ENCODE data around the gene GGT6. TPM values are rescaled to one million over a fixed set of nuclear protein-coding genes. Genes with fewer than 3 reads are reported as not detected.
"Not testable (repeated sequence)": the region's sequence is repeated elsewhere in the genome, so short reads cannot be mapped to it uniquely, and the experiment has no call there.

GGT6 gene
- total RNA-seq, 2 experiments from 2014 or later, result not detected

DNA sequence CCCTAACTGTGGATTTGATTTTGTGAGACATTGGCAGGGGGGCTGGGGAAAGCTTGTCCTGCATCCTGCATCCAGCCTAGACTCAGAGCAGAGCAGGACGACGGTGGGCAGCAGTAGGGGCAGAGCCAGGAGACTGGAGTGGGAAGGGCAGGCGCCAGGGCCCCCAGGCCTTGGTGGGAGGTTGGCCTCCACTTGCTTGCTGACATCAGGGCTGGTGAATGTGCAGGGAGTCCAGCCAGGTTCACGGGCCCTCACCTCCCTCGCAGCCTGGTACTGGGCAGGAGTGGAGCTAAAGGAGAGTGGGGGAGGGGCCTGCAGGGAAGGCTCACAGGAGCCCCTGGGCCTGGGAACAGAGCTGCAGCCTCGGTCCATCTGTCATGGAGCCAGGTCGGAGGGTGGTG, 21.7 kb upstream of the GGT6 start:
- Mint-ChIP-seq H3K4me3 (no peak overlapping the region), H3K9me3 (no peaks in the 10 kb centered on the region), H3K36me3 (no peaks in the 10 kb centered on the region), H3K27me3 (peaks cover 35% of the 10 kb centered on the region), H3K27ac (no peak overlapping the region), H3K4me1 (ENCODE audit: low read depth) (peaks cover 6% of the 10 kb centered on the region)
- intact Hi-C loops (cut with micrococcal nuclease), result no loop called here
- DNase-seq, result no peak
- ChIA-PET CTCF (interaction anchor here (0.9 to 1.4 kb wide), 2 partner anchors 16 to 17 kb away, joined by 4 read pairs; no protein-coding TSS in a partner anchor), POLR2A (no interaction called here)

DNA sequence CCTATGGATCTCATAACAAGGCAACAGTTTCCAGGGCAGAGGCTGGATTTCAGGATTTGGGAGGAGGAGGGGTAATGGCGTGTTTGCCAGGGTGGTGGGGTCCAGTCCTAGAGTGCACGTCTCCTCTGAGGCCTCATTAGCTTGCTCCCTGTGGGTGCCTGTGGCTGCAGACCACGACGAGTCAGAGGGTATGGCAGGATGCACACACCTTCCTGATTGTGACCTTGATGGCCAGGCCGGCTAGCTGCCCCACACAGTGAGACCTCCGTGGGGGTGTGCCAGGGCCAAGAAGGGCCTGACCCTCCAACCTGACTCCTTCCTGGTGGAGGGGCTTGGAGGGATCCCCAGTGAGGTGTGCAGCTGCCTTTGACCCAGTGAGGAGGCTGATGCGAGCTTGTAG, 19.9 kb upstream of the GGT6 start:
- H3K36me3 Mint-ChIP-seq, result no peaks in the 10 kb centered on the region
- H3K27me3 Mint-ChIP-seq, result peaks cover 20% of the 10 kb centered on the region
- intact Hi-C loops (cut with micrococcal nuclease), result no loop called here
- H3K27ac Mint-ChIP-seq, result no peak overlapping the region
- H3K4me3 Mint-ChIP-seq, result no peak overlapping the region
- peaks cover 6% of the 10 kb centered on the region for H3K4me1 Mint-ChIP-seq (ENCODE audit: low read depth)
- no peaks in the 10 kb centered on the region for H3K9me3 Mint-ChIP-seq
- ChIA-PET POLR2A (interaction anchor here (0.7 kb wide), 1 partner anchor 57 kb away, joined by 3 read pairs; no protein-coding TSS in a partner anchor), CTCF (interaction anchor here (1.3 kb wide), 1 partner anchor 13 kb away, joined by 5 read pairs; no protein-coding TSS in a partner anchor)
- DNase-seq, result no peak

DNA sequence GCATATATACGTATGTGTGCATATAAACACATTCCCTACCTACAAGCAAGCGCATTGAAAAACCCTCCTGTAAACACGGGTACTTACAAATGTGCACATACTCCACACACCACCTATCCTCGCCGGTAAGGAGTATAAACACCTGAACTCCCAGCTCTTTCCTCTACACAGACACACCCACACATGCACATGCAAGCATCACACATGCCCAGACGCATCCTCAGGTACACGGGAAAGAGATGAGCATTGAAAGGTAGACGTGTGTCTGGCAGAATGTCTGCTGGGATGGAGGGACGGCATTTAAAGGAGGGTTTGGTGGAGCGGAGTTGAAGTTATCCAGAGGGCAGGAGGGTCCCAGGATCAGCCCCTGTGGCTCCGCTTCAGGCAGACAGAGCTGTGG, 19.3 kb upstream of the GGT6 start:
- peaks cover 3% of the 10 kb centered on the region for H3K4me1 Mint-ChIP-seq (ENCODE audit: low read depth)
- no peaks in the 10 kb centered on the region for H3K36me3 Mint-ChIP-seq
- ChIA-PET CTCF (interaction anchor here (1.1 to 1.3 kb wide), 2 partner anchors 11 to 13 kb away, joined by 5 read pairs; no protein-coding TSS in a partner anchor), POLR2A (no interaction called here)
- intact Hi-C loops (cut with micrococcal nuclease), result no loop called here
- H3K27me3 Mint-ChIP-seq, result peaks cover 17% of the 10 kb centered on the region
- H3K4me3 Mint-ChIP-seq, result no peak overlapping the region
- H3K9me3 Mint-ChIP-seq, result no peaks in the 10 kb centered on the region
- no peak overlapping the region for H3K27ac Mint-ChIP-seq
- no peak for DNase-seq

DNA sequence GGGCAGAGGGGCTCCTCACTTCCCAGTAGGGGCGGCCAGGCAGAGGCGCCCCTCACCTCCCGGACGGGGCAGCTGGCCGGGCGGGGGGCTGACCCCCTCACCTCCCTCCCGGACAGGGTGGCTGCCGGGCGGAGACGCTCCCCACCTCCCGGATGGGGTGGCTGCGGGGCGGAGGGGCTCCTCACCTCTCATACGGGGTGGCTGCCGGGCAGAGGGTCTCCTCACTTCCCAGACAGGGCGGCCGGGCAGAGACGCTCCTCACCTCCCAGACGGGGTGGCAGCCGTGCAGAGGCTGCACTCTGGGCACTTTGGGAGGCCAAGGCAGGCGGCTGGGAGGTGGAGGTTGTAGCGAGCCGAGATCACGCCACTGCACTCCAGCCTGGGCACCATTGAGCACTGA, 18.0 kb upstream of the GGT6 start:
- H3K27ac Mint-ChIP-seq; H3K4me3 Mint-ChIP-seq; POLR2A ChIA-PET; H3K9me3 Mint-ChIP-seq; DNase-seq; H3K36me3 Mint-ChIP-seq; intact Hi-C loops (cut with micrococcal nuclease): not testable (repeated sequence)
- Mint-ChIP-seq H3K27me3 (peaks cover 11% of the 10 kb centered on the region), H3K4me1 (ENCODE audit: low read depth) (peaks cover 11% of the 10 kb centered on the region)
- CTCF ChIA-PET, result interaction anchor here (0.9 to 1.2 kb wide), 3 partner anchors 9 to 48 kb away, joined by 3 to 5 read pairs (median 4); no protein-coding TSS in a partner anchor

DNA sequence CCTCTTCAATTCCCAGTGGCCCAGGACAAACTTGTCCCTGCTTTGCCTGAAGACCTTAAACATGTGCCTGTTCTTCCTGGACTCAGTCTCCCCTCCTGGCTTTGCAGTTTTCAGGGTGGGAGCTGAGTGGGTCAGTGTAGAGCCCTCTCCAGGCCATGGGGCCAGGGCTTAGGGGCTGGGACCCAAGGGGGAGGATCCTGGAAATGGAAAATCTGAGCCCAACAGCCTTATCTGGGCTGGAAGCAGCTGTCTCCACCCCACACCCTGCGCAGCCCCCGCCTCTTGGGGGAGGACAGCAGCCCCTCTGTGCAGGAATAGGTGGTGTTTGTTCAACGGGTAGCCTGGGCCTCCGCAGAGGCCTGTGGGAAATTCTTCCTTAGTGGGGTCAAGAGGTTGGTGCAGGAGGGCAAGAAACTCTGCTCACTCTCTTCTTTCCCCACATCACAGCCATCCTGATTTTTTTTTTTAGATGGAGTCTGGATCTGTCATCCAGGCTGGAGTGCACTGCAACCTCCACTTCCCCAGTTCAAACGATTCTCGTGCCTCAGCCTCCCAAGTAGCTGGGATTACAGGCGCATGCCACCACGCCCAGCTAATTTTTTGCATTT, 17.1 kb upstream of the GGT6 start:
- H3K4me1 Mint-ChIP-seq (ENCODE audit: low read depth), result peaks cover 19% of the 10 kb centered on the region

DNA sequence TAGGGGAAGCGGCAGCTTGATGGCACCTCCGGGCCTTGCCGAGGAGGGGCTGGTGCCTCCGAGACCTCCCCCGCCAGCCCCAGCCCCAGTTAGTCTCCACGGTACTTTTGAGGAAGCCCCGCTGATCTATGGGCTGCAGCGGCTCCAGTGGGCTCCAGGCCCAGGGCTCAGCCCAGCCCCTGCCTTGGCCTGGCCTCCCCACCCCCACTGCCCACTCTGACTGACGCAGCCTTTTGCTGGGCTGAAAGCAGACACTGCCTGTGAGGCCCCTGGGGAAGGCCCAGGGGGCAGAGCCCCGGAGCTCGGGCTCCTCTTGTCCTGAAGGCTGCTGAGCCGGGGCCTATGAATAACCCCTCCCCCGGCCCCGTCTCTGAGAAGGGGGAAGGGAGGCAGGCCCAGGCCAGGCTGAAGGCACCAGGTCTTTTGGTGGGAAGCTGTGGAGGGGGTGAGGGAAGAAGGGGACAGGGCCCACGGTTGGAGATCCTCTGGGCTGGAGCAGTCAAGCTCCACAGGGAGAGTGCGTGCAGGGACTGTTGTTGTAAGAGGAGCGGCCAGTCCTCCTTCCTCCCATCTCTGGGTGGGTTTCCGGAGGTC, 16.4 kb upstream of the GGT6 start:
- DNase-seq, result no peak
- Mint-ChIP-seq H3K27me3 (no peaks in the 10 kb centered on the region), H3K4me1 (ENCODE audit: low read depth) (peaks cover 20% of the 10 kb centered on the region), H3K36me3 (no peaks in the 10 kb centered on the region), H3K4me3 (no peak overlapping the region), H3K9me3 (no peaks in the 10 kb centered on the region), H3K27ac (no peak overlapping the region)
- ChIA-PET CTCF (interaction anchor here (1.2 kb wide), 1 partner anchor 50 kb away, joined by 3 read pairs; no protein-coding TSS in a partner anchor), POLR2A (no interaction called here)
- intact Hi-C loops (cut with micrococcal nuclease), result no loop called here

More for the DNA sequence above, 17.1 kb upstream of the GGT6 start:
- Mint-ChIP-seq H3K9me3 (no peaks in the 10 kb centered on the region), H3K36me3 (no peaks in the 10 kb centered on the region), H3K27ac (no peak overlapping the region), H3K27me3 (peaks cover 3% of the 10 kb centered on the region), H3K4me3 (no peak overlapping the region)
- ChIA-PET CTCF (interaction anchor here (0.9 to 1.2 kb wide), 2 partner anchors 10 to 49 kb away, joined by 3 to 4 read pairs; no protein-coding TSS in a partner anchor), POLR2A (no interaction called here)
- intact Hi-C loops (cut with micrococcal nuclease), result no loop called here
- no peak for DNase-seq

DNA sequence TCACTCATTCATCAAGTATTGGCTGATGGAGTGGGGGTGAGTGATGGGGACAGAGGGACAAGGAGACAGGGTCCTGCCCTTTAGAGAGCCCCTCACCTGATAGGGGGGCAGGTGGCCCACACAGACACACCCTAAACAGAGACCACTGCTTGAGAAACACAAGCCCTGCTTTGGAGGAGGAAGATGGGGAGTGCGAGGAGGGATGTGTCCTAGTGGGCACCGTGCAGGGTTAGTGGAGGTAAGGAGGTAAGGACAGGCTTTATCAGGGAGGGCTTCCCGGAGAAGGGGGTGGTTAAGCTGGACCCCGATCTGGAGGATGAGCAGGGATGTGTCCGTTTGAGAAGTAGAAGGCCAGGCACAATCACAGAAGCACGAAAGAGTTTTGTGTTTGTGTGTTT, 15.8 kb upstream of the GGT6 start:
- POLR2A ChIA-PET, result no interaction called here
- CTCF ChIA-PET, result interaction anchor here (1.2 kb wide), 1 partner anchor 9 kb away, joined by 4 read pairs; no protein-coding TSS in a partner anchor
- Mint-ChIP-seq H3K36me3 (no peaks in the 10 kb centered on the region), H3K27me3 (peaks cover 4% of the 10 kb centered on the region), H3K9me3 (no peaks in the 10 kb centered on the region), H3K27ac (no peak overlapping the region), H3K4me3 (no peak overlapping the region), H3K4me1 (ENCODE audit: low read depth) (peaks cover 20% of the 10 kb centered on the region)
- intact Hi-C loops (cut with micrococcal nuclease), result no loop called here
- DNase-seq, result no peak

DNA sequence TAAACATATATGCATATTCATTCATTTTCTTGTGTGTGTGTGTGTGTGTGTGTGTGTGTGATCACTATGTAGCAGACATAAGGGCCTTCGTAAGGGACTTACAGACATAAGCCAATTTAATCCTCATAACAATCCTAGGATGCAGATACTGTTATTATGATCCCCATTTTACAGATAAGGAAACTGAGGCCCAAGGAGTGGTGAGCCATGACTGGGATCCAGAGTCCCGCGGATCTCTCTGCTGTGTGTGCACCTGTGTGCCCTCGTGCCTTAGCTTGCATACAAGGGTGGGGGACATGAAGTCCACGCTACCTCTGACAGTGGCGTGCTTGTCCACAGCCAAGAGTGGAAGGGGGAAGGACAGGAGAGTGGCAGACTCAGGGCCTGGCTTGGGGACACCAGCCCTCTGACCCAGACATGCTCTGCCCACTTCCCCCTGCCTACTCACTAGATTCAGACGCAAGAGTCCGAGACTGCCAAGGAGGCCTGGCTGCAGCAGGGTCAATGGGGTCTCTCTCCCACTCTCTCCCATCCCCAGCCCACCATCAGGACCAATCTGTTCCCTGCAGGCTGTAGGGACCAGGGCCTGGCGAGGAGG, 14.2 kb upstream of the GGT6 start:
- Mint-ChIP-seq H3K4me1 (ENCODE audit: low read depth) (peaks cover 20% of the 10 kb centered on the region), H3K9me3 (no peaks in the 10 kb centered on the region), H3K27ac (no peak overlapping the region), H3K36me3 (no peaks in the 10 kb centered on the region), H3K4me3 (no peak overlapping the region), H3K27me3 (peaks cover 4% of the 10 kb centered on the region)
- POLR2A ChIA-PET, result interaction anchor here (1.0 to 1.2 kb wide), 2 partner anchors 11 to 19 kb away, joined by 4 to 8 read pairs; partner anchors contain the start of gene MYBBP1A
- no peak for DNase-seq
- CTCF ChIA-PET, result interaction anchor here (0.8 to 1.6 kb wide), 5 partner anchors 9 to 51 kb away, joined by 3 to 13 read pairs (median 5); partner anchors contain the start of genes MYBBP1A and SMTNL2
- intact Hi-C loops (cut with micrococcal nuclease), result no loop called here

DNA sequence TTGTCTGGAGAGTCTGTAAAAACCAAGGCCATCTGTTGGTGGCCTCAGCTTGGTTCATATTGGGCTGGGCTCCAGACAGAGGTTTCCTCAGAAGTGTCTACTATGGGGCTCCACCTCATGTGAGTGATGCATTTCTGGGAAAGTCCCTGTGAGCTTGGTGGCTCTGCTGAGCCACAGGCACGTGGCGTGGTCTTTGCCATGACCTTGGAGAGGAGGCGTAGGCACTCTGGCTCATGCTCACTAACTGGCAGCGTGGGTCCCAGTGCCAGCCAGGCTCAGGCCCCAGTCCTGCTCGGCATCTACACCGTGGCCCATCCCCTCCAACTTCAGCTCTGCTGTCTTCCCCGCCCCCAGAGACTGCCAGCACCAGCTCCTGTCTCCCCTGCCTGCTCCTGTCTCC, 13.3 kb upstream of the GGT6 start:
- H3K4me3 Mint-ChIP-seq, result no peak overlapping the region
- DNase-seq, result peak; percentile 92
- ChIA-PET POLR2A (interaction anchor here (1.0 to 1.2 kb wide), 3 partner anchors 10 to 199 kb away, joined by 4 to 8 read pairs (median 4); partner anchors contain the start of gene MYBBP1A), CTCF (interaction anchor here (0.6 to 1.6 kb wide), 8 partner anchors 9 to 217 kb away, joined by 3 to 13 read pairs (median 4); partner anchors contain the start of genes MYBBP1A and SMTNL2)
- H3K4me1 Mint-ChIP-seq (ENCODE audit: low read depth), result peaks cover 20% of the 10 kb centered on the region
- intact Hi-C loops (cut with micrococcal nuclease), result loop anchor here (1.0 to 2.0 kb wide), 2 partner anchors 8 to 199 kb away; no protein-coding TSS in a partner anchor
- H3K27me3 Mint-ChIP-seq, result peaks cover 4% of the 10 kb centered on the region
- no peaks in the 10 kb centered on the region for H3K9me3 Mint-ChIP-seq
- H3K36me3 Mint-ChIP-seq, result no peaks in the 10 kb centered on the region
- H3K27ac Mint-ChIP-seq, result peak overlapping the region; percentile 57

DNA sequence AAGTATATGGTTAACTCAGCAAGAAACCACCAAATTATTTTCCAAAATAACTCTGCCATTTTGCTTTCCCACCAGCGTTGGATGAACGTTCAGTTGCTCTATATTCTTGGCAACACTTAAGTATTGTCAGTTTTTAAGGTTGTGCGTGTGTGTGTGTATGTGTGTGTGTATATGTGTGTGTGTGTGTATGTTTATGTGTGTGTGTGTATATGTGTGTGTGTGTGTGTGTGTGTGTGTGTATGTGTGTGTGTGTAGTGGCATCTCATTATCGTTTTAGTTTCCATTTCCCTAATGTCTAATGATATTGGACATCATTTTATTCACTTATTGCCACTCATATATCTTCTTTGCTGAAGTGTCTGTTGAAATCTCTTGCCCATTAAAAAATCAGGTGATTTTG, 12.7 kb upstream of the GGT6 start:
- POLR2A ChIA-PET, result interaction anchor here (1.0 to 1.2 kb wide), 2 partner anchors 10 to 198 kb away, joined by 4 to 8 read pairs; no protein-coding TSS in a partner anchor
- H3K27me3 Mint-ChIP-seq, result peaks cover 4% of the 10 kb centered on the region
- CTCF ChIA-PET, result interaction anchor here (1.0 to 1.6 kb wide), 5 partner anchors 8 to 53 kb away, joined by 4 to 13 read pairs (median 5); partner anchors contain the start of genes MYBBP1A and SMTNL2
- H3K4me1 Mint-ChIP-seq (ENCODE audit: low read depth), result peaks cover 20% of the 10 kb centered on the region
- no peak for DNase-seq
- intact Hi-C loops (cut with micrococcal nuclease), result loop anchor here (1.0 to 2.0 kb wide), 2 partner anchors 8 to 198 kb away; no protein-coding TSS in a partner anchor
- no peak overlapping the region for H3K4me3 Mint-ChIP-seq
- H3K27ac Mint-ChIP-seq, result peak overlapping the region; percentile 24
- H3K9me3 Mint-ChIP-seq, result no peaks in the 10 kb centered on the region
- H3K36me3 Mint-ChIP-seq, result no peaks in the 10 kb centered on the region

DNA sequence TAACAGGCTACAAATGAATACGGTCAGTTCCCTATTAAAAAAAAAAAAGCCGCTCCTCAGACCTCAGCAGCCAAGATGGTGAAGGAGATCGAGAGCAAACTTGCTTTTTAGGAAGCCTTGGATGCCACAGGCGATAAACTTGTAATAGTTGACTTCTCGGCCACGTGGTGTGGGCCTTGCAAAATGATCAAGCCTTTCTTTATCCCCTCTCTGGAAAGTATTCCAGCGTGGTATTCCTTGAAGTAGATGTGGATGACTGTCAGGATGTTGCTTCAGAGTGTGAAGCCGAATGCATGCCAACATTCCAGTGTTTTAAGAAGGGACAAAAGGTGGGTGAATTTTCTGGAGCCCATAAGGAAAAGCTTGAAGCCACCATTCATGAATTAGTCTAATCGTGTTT, 11.8 kb upstream of the GGT6 start:
- no peak for DNase-seq
- no peaks in the 10 kb centered on the region for H3K36me3 Mint-ChIP-seq
- H3K9me3 Mint-ChIP-seq, result no peaks in the 10 kb centered on the region
- ChIA-PET POLR2A (no interaction called here), CTCF (no interaction called here)
- H3K4me3 Mint-ChIP-seq, result no peak overlapping the region
- peaks cover 4% of the 10 kb centered on the region for H3K27me3 Mint-ChIP-seq
- intact Hi-C loops (cut with micrococcal nuclease), result loop anchor here (2.0 kb wide), 1 partner anchor 197 kb away; no protein-coding TSS in a partner anchor
- H3K27ac Mint-ChIP-seq, result no peak overlapping the region
- peaks cover 20% of the 10 kb centered on the region for H3K4me1 Mint-ChIP-seq (ENCODE audit: low read depth)

Data from activated CD4-positive, alpha-beta memory T cell treated with anti-CD3 and anti-CD28 coated beads for 36 hours (primary cell).